Activated CD4-positive, alpha-beta memory T cell treated with anti-CD3 and anti-CD28 coated beads, Interleukin-2, amount 10 ng/mL, durations not matched to agents 7 days and 5 days (primary cell): ENCODE data around the gene GPR26. TPM values are rescaled to one million over a fixed set of nuclear protein-coding genes. Genes with fewer than 3 reads are reported as not detected.
"Not testable (repeated sequence)": the region's sequence is repeated elsewhere in the genome, so short reads cannot be mapped to it uniquely, and the experiment has no call there.

ENCODE experiments used
- CTCF ChIA-PET: fragments of 350-600 bp; sonication (Branson Sonifier 250); formaldehyde crosslinking; loops from one replicate; lab custom pipeline; 2021; ENCODE audit warnings: antibody characterized with exemption, inconsistent platforms; lab: Charles Lee
- POLR2A ChIA-PET: fragments of 350-600 bp; sonication (Branson Sonifier 250); formaldehyde crosslinking; loops from one replicate; lab custom pipeline; 2021; ENCODE audit warnings: antibody characterized with exemption; lab: Charles Lee
- DNase-seq: peaks from one replicate; pipeline ENCODE4 v3.0.0-alpha.2; 2020
- H3K27ac Mint-ChIP-seq: one replicate; pipeline ENCODE4 v1.8.0; 2021; ENCODE audit warnings: mild to moderate bottlenecking, mixed read lengths
- H3K27me3 Mint-ChIP-seq: one replicate; pipeline ENCODE4 v1.8.0; 2021; ENCODE audit warnings: mixed read lengths
- H3K36me3 Mint-ChIP-seq: one replicate; pipeline ENCODE4 v1.8.0; 2021; ENCODE audit warnings: low read depth, mixed read lengths
- H3K4me1 Mint-ChIP-seq: one replicate; pipeline ENCODE4 v1.8.0; 2021; ENCODE audit warnings: mixed read lengths
- H3K4me3 Mint-ChIP-seq: one replicate; pipeline ENCODE4 v1.8.0; 2021; ENCODE audit warnings: mild to moderate bottlenecking, mixed read lengths
- H3K9me3 Mint-ChIP-seq: one replicate; pipeline ENCODE4 v1.8.0; 2021; ENCODE audit warnings: mixed read lengths
- total RNA-seq, 2 experiments: library from RNA; stranded (reverse); gene quantifications; one replicate each; pipeline ENCODE4 v1.2.3, GENCODE V29; 2021

Gene GPR26
- total RNA-seq, 2 experiments from 2014 or later: not detected

GRCh38 chr10:123729523-123729922 lies 63.4 kb downstream of the GPR26 start:
- Mint-ChIP-seq H3K36me3 (no peaks in the 10 kb centered on the region), H3K4me3 (no peak overlapping the region)

GRCh38 chr10:123736917-123737316 lies 70.8 kb downstream of the GPR26 start:
- H3K4me1 Mint-ChIP-seq, H3K36me3 Mint-ChIP-seq, H3K9me3 Mint-ChIP-seq, H3K4me3 Mint-ChIP-seq, CTCF ChIA-PET, H3K27me3 Mint-ChIP-seq, DNase-seq, POLR2A ChIA-PET, H3K27ac Mint-ChIP-seq: not testable (repeated sequence)

More at GRCh38 chr10:123729523-123729922, 63.4 kb downstream of the GPR26 start:
- no peaks in the 10 kb centered on the region for H3K4me1 Mint-ChIP-seq
- peaks cover 3% of the 10 kb centered on the region for H3K9me3 Mint-ChIP-seq
- no peak overlapping the region for H3K27ac Mint-ChIP-seq
- CTCF ChIA-PET: no interaction called here
- POLR2A ChIA-PET: no interaction called here
- no peaks in the 10 kb centered on the region for H3K27me3 Mint-ChIP-seq
- no peak for DNase-seq

- H3K27me3 Mint-ChIP-seq: no peaks in the 10 kb centered on the region
- CTCF ChIA-PET: no interaction called here
- no peaks in the 10 kb centered on the region for H3K9me3 Mint-ChIP-seq
- POLR2A ChIA-PET: no interaction called here
- DNase-seq: no peak
- no peaks in the 10 kb centered on the region for H3K36me3 Mint-ChIP-seq
- no peak overlapping the region for H3K4me3 Mint-ChIP-seq
- H3K4me1 Mint-ChIP-seq: no peaks in the 10 kb centered on the region
- no peak overlapping the region for H3K27ac Mint-ChIP-seq
Observed at GRCh38 chr10:123741146-123741545, 75.0 kb downstream of the GPR26 start.

- DNase-seq: no peak
- Mint-ChIP-seq H3K36me3 (no peaks in the 10 kb centered on the region), H3K27me3 (no peaks in the 10 kb centered on the region), H3K9me3 (no peaks in the 10 kb centered on the region), H3K4me3 (no peak overlapping the region), H3K27ac (no peak overlapping the region), H3K4me1 (no peaks in the 10 kb centered on the region)
- ChIA-PET POLR2A (no interaction called here), CTCF (no interaction called here)
Observed at GRCh38 chr10:123741711-123742110, 75.6 kb downstream of the GPR26 start.

- CTCF ChIA-PET: no interaction called here
- POLR2A ChIA-PET: no interaction called here
- DNase-seq: no peak
- no peaks in the 10 kb centered on the region for H3K36me3 Mint-ChIP-seq
- no peaks in the 10 kb centered on the region for H3K9me3 Mint-ChIP-seq
- H3K4me1 Mint-ChIP-seq: no peaks in the 10 kb centered on the region
- H3K4me3 Mint-ChIP-seq: no peak overlapping the region
- H3K27me3 Mint-ChIP-seq: no peaks in the 10 kb centered on the region
- no peak overlapping the region for H3K27ac Mint-ChIP-seq
Observed at GRCh38 chr10:123742751-123743440, 76.7 kb downstream of the GPR26 start.

GRCh38 chr10:123743441-123744223 lies 77.5 kb downstream of the GPR26 start:
- no peaks in the 10 kb centered on the region for H3K36me3 Mint-ChIP-seq
- no peaks in the 10 kb centered on the region for H3K4me1 Mint-ChIP-seq
- DNase-seq: no peak
- H3K27ac Mint-ChIP-seq: no peak overlapping the region
- no peaks in the 10 kb centered on the region for H3K27me3 Mint-ChIP-seq
- H3K9me3 Mint-ChIP-seq: no peaks in the 10 kb centered on the region
- H3K4me3 Mint-ChIP-seq: no peak overlapping the region
- CTCF ChIA-PET: no interaction called here
- POLR2A ChIA-PET: no interaction called here

- Mint-ChIP-seq H3K4me1 (no peaks in the 10 kb centered on the region), H3K9me3 (no peaks in the 10 kb centered on the region), H3K36me3 (no peaks in the 10 kb centered on the region), H3K27ac (no peak overlapping the region), H3K4me3 (no peak overlapping the region), H3K27me3 (no peaks in the 10 kb centered on the region)
- ChIA-PET POLR2A (no interaction called here), CTCF (no interaction called here)
- no peak for DNase-seq
Observed at GRCh38 chr10:123744224-123744536, 78.0 kb downstream of the GPR26 start.

Other genes starting within 250 kb of the GPR26 start
- gene CPXM2, start 225.5 kb downstream of the GPR26 start, total RNA-seq: not detected